SKM-1 treated with dmso at 0.1 percent for 144 hours (cell line): ENCODE results near the gene PLEKHA1.

Source experiments
- DNase-seq: peaks from one replicate; lab custom pipeline; 2025; ENCODE audit not compliant: unreplicated experiment; lab: John Stamatoyannopoulos, UW

Gene PLEKHA1

DNA sequence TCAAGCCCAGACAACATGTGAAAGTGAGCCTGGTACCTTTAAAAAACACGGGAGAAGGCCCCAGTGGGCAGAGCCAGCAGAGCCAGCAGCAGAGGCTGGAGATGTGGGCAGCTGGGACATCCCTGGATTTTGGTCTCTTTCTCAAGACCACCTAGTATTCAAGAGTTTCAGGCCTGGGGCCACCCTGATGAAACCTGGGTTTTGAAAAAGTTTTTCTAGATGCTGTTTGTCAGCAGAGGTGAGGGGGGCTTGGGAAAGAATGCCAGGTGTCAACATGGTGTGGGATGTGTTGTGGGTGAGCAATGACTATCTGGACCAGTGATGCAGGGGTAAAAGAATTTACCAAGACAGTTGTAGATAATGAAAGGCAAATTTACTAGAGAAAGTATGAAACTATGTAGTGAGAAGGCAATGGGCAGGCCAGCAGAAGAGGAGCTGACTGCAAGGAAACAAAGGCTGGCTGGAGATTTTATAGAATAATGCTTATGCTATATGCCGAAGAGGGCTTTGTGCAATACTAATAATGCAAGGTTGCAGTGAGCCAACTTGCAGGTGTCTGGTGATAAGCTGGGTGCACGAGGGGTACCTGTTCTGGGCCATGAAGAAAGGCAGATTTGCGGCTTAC lies 28.1 kb upstream of the PLEKHA1 start:
- DNase-seq, result no peak

GRCh38 chr10:122347170-122347841 lies 27.2 kb upstream of the PLEKHA1 start:
- DNase-seq, result no peak

GRCh38 chr10:122348512-122348911 lies 26.0 kb upstream of the PLEKHA1 start:
- no peak for DNase-seq

DNA sequence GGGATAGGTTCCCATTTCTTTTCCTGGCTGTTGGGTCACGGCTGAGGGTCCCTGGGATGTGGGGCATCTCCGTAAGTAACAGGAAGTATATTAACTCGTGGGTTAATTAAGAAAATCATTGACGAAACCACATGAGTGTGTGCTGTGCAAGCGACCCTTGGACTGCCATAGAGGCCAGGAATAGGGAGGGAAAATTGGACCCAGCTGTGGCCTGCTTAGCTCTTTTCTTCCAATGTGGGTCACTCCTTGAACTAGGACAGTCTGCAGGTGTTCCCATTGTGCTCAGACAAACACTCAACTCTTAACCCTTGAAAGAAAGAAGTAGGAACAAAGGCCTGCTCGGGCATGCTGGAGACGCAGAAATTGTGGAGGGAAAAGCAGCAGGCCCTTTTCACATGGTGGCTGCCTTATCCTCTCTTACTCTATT lies 25.6 kb upstream of the PLEKHA1 start:
- DNase-seq, result no peak

- no peak for DNase-seq
These were observed 24.6 kb upstream of the PLEKHA1 start for GRCh38 chr10:122349758-122350369.

- no peak for DNase-seq
These were observed 23.6 kb upstream of the PLEKHA1 start for GRCh38 chr10:122350893-122351292.

- no peak for DNase-seq
These were observed 21.5 kb upstream of the PLEKHA1 start for GRCh38 chr10:122352817-122353525.

GRCh38 chr10:122354383-122354782 lies 20.1 kb upstream of the PLEKHA1 start:
- no peak for DNase-seq

- no peak for DNase-seq
These were observed 16.8 kb upstream of the PLEKHA1 start for GRCh38 chr10:122357685-122358084.

DNA sequence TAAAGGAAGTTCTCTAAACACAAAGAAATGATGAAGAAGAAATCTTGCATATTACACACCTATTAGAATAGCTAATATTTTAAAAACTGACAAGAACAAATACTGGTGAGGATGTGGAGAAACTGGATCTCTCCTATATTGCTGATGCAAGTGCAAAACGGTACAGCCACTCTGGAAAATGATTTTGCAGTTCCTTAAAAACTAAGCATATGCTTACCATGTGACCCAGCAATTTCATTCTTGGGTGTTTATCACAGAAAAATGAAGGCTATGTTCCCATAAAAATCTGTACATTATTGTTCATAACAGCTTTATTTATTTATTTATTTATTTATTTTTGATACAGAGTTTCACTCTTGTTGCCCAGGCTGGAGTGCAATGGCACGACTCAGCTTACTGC lies 14.9 kb upstream of the PLEKHA1 start:
- no peak for DNase-seq

DNA sequence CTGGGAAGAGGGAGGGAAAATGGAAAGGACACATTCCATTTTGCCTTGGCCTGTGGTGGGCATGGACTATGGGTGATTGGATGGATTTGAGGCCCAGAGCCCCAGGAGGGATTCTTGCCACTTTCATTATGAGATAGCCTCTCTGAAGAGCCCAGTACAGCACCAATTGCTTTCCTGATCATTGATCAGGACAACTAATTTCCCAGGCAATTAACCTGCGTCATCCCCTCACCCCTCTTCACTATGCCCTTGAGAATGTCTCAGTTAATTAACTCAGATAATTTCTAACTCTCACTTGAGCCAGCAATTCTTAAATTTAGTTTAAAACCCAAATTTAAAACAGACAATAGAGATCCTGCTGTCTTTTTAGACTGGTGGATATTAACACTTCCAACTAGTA lies 13.5 kb upstream of the PLEKHA1 start:
- no peak for DNase-seq

DNA sequence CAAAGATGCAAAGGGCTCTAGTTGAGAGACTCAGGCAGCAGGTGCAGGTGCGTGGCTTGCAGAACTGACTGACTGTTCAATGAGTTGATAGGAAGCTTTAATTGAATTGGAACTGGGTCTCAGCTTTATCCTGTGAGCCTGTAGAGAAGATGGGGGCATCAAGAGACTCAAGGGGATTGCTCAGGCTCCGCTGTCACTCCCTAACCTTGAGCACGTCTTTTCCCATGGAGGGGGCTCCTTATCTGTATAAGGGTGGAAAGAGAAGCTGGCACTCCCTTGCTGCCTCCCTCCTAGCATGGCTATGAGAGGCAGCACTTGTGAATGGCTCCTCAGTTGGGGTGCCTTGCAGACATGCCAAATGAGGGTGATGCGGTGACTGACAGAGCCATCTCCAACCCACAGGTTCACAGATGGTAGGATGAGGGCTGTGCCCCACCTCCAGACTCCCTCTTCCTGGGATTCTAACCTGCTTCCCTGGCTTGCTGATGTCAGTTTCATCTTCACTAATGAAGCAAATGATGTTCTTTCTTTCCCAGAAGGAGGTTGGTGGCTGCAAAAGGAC lies 12.4 kb upstream of the PLEKHA1 start:
- no peak for DNase-seq

DNA sequence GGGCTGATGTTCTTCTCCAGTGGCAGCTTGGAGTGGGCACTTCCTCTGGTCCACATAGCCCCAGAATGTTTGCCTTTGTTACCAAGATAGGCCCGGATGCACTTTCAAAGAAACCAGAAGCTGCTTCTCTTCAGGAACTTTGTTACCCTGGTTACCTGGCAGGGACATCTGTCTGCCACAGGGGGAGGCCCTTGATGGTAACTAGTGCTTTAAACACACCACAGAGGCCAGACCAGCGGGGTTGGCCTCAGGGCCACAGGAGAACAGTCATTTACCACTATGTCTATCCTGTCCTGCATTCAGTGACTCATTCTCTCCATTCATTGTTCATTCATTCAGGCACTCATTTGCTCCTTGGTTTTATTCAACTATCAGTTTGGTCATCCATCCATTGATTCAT lies 11.9 kb upstream of the PLEKHA1 start:
- no peak for DNase-seq

GRCh38 chr10:122363311-122363710 lies 11.2 kb upstream of the PLEKHA1 start:
- DNase-seq, result no peak

- DNase-seq, result no peak
These were observed 10.6 kb upstream of the PLEKHA1 start for GRCh38 chr10:122363722-122364463.

DNA sequence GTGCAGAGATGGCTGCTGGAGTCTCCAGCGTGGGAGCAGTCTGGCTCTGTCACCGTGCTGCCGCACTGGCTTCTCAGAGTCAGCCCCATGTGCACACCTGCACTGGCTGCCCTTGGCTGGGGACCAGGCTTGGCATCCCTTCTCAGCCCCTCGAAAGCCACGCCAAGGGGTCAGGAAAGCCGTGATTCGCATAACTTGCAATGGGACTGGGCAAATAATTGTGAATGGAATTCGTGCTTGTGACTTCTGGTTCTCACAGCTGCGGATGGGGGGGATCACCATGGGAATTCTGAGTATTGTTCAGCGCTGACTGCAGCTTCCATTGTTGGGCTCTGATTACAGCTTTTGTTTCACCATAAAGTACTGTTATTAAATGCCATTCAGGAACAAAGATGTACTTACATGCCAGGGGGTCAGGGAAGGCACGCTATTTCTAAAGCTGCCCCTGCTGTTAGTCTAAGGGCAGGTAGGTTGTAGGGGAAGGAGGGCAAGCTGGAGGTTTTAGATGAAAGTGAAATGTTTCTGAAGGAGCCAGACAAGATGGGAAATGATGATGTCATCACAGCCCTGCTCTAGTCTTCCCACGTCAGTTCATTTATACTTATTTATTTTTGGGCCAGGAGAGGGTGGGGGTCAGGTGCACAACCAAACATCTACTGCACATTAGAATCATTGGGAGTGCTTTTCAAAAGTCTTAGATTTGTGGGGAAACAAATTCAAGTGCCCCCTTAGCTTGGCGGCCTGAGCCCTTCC lies 5.8 kb upstream of the PLEKHA1 start:
- no peak for DNase-seq

- DNase-seq, result no peak
These were observed 1.4 kb upstream of the PLEKHA1 start for GRCh38 chr10:122373108-122373507.

DNA sequence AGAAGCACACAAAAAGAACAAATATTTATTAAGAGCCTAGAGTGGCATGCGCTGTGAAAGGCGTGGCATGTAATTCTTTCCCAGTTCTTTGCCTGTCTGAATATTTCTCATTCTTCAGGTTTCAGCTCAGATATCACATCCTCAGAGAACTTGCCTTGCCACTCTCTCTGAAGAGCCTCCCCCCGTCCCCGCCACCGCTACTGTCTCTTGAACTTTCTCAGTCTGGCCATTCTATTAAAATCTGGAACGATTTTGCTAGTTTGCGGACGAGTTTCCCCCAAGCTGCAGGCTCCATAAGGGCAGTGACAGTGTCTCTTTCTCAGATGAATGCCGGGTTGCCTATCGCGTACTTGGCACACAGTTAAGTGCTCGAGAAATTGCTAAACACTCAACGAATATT lies 787 bp upstream of the PLEKHA1 start:
- DNase-seq, result no peak

GRCh38 chr10:122374859-122375678 lies 561 bp downstream of the PLEKHA1 start:
- DNase-seq, result peak; percentile 6
